T-helper 1 cell treated with Interleukin-12 subunit alpha and Interleukin-12 subunit beta and Interleukin-4 antibody, amounts not matched to agents 30 μg/mL and 1 μg/mL, for 36 hours (primary cell): ENCODE measurements around the gene MUTYH.
"Not testable (repeated sequence)": the region's sequence is repeated elsewhere in the genome, so short reads cannot be mapped to it uniquely, and the experiment has no call there.

ENCODE experiments used
- H3K27ac Mint-ChIP-seq: one replicate; pipeline ENCODE4 v1.8.0; 2021; ENCODE audit warnings: mild to moderate bottlenecking, mixed read lengths
- H3K27me3 Mint-ChIP-seq: one replicate; pipeline ENCODE4 v1.8.0; 2021; ENCODE audit warnings: low read depth, mixed read lengths
- H3K36me3 Mint-ChIP-seq: one replicate; pipeline ENCODE4 v1.8.0; 2021; ENCODE audit warnings: low read depth, mixed read lengths
- H3K4me1 Mint-ChIP-seq: one replicate; pipeline ENCODE4 v1.8.0; 2021; ENCODE audit warnings: low read depth, mixed read lengths
- H3K4me3 Mint-ChIP-seq: one replicate; pipeline ENCODE4 v1.8.0; 2021; ENCODE audit warnings: mild to moderate bottlenecking, moderate library complexity, mixed read lengths
- H3K9me3 Mint-ChIP-seq: one replicate; pipeline ENCODE4 v1.8.0; 2021; ENCODE audit warnings: mixed read lengths

The MUTYH gene

GRCh38 chr1:45291002-45291401, 49.2 kb downstream of the MUTYH start:
- not testable (repeated sequence) for H3K4me3 Mint-ChIP-seq, H3K36me3 Mint-ChIP-seq, H3K27me3 Mint-ChIP-seq, H3K9me3 Mint-ChIP-seq, H3K4me1 Mint-ChIP-seq, H3K27ac Mint-ChIP-seq

- not testable (repeated sequence) for H3K27ac Mint-ChIP-seq, H3K36me3 Mint-ChIP-seq, H3K9me3 Mint-ChIP-seq, H3K4me3 Mint-ChIP-seq, H3K4me1 Mint-ChIP-seq
- H3K27me3 Mint-ChIP-seq = peaks cover 16% of the 10 kb centered on the region
Measured at GRCh38 chr1:45286521-45286920, 53.7 kb downstream of the MUTYH start.

GRCh38 chr1:45284858-45285257, 55.4 kb downstream of the MUTYH start:
- H3K27ac Mint-ChIP-seq, H3K36me3 Mint-ChIP-seq: not testable (repeated sequence)

GRCh38 chr1:45282351-45282750, 57.9 kb downstream of the MUTYH start:
- H3K36me3 Mint-ChIP-seq = no peaks in the 10 kb centered on the region
- H3K9me3 Mint-ChIP-seq = peaks cover 2% of the 10 kb centered on the region
- H3K27me3 Mint-ChIP-seq = peaks cover 11% of the 10 kb centered on the region
- no peak overlapping the region for H3K27ac Mint-ChIP-seq
- no peaks in the 10 kb centered on the region for H3K4me1 Mint-ChIP-seq
- H3K4me3 Mint-ChIP-seq = no peak overlapping the region

More at GRCh38 chr1:45284858-45285257, 55.4 kb downstream of the MUTYH start:
- H3K4me1 Mint-ChIP-seq, H3K4me3 Mint-ChIP-seq, H3K9me3 Mint-ChIP-seq: not testable (repeated sequence)
- peaks cover 16% of the 10 kb centered on the region for H3K27me3 Mint-ChIP-seq
